Vagina (tissue), 2 donors: ENCODE results near the gene SERPINA5.

Experiments
- POLR2AphosphoS5 ChIP-seq, 2 donors: sonication (generic); formaldehyde crosslinking; IDR thresholded peaks; one replicate each; pipeline ENCODE4 v1.9.0; 2017; ENCODE audit warnings: antibody characterized with exemption in 2 of 2, mild to moderate bottlenecking in 2 of 2, low read depth in 1 of 2; ENCODE audit not compliant: insufficient read depth in 1 of 2
- TF ChIP-seq, protein P1 (sequence below), 3 experiments: fragments of 450-650 bp in 2 of 3; fragments of 200-600 bp in 1 of 3; sonication (generic) in 1 of 3; IDR thresholded peaks; one replicate each; pipeline ENCODE4 v1.5.1; 2017 to 2019; ENCODE audit warnings: antibody characterized with exemption in 3 of 3, mild to moderate bottlenecking in 2 of 3, moderate library complexity in 2 of 3

DNA sequence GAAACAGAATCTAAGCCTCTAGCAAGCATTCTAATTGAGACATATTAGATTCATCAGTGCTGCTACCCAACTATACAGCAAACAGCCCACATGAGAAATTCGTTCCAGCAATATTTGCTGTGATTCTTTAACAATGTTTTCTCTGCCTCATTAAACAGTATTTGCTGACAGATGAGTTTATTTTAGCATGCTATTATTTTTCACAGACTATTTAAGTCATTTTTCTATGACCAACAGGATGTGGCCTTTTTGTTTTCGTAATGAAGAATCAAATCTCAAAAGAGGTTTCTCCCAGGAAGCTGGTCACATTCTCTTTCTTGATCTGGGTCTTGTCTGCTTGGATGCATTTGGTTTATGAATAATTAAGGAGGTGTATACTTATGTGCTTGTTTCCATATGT is 48.8 kb upstream of the SERPINA5 start:
- TF ChIP-seq, protein P1, sequence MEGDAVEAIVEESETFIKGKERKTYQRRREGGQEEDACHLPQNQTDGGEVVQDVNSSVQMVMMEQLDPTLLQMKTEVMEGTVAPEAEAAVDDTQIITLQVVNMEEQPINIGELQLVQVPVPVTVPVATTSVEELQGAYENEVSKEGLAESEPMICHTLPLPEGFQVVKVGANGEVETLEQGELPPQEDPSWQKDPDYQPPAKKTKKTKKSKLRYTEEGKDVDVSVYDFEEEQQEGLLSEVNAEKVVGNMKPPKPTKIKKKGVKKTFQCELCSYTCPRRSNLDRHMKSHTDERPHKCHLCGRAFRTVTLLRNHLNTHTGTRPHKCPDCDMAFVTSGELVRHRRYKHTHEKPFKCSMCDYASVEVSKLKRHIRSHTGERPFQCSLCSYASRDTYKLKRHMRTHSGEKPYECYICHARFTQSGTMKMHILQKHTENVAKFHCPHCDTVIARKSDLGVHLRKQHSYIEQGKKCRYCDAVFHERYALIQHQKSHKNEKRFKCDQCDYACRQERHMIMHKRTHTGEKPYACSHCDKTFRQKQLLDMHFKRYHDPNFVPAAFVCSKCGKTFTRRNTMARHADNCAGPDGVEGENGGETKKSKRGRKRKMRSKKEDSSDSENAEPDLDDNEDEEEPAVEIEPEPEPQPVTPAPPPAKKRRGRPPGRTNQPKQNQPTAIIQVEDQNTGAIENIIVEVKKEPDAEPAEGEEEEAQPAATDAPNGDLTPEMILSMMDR (IDR thresholded peaks at IDR 0.05), result no peak
- no peak for TF ChIP-seq POLR2AphosphoS5 (IDR thresholded peaks at IDR 0.05; ENCODE audit: insufficient read depth in 1 of 2, low read depth in 1 of 2)
